Tibial nerve (tissue), 4 donors: ENCODE data around the gene PLPP1. TPM values are rescaled to one million over a fixed set of nuclear protein-coding genes. Genes with fewer than 3 reads are reported as not detected.

Experiments used
- DNase-seq, 2 donors: peaks; one replicate each; pipeline ENCODE4 v3.0.0-alpha.2; 2019; ENCODE audit warnings: low spot score in 2 of 2
- H3K27ac ChIP-seq, 4 donors: fragments of 200-600 bp; sonication (generic) in 3 of 4; one replicate each; pipeline ENCODE4 v1.5.1; 2017 to 2019; ENCODE audit warnings: mild to moderate bottlenecking in 1 of 4
- H3K27me3 ChIP-seq, 2 donors: fragments of 200-600 bp; sonication (generic) in 1 of 2; one replicate each; pipeline versions ENCODE4 v1.5.1 to v1.6.0; 2017 to 2019
- H3K36me3 ChIP-seq, 3 donors: fragments of 200-600 bp; sonication (generic); one replicate each; pipeline ENCODE4 v1.5.1; 2018 to 2019
- H3K4me1 ChIP-seq, 4 donors: fragments of 200-600 bp; sonication (generic) in 3 of 4; one replicate each; pipeline ENCODE4 v1.5.1; 2017 to 2019
- H3K4me3 ChIP-seq, 4 donors: fragments of 200-600 bp; sonication (generic) in 3 of 4; one replicate each; pipeline ENCODE4 v1.5.1; 2017 to 2019; ENCODE audit warnings: mild to moderate bottlenecking in 1 of 4, moderate library complexity in 1 of 4
- H3K9me3 ChIP-seq, 4 donors: fragments of 200-600 bp; sonication (generic) in 3 of 4; one replicate each; pipeline ENCODE4 v1.5.1; 2017 to 2019
- CTCF ChIP-seq, 5 experiments: fragments of 200-600 bp in 3 of 5; fragments of 450-650 bp in 2 of 5; sonication (generic) in 3 of 5; IDR thresholded peaks; one replicate each; pipeline ENCODE4 v1.5.1; 2016 to 2019; ENCODE audit warnings: antibody characterized with exemption in 5 of 5, mild to moderate bottlenecking in 3 of 5, moderate library complexity in 2 of 5
- EP300 ChIP-seq, 2 donors: sonication (generic); formaldehyde crosslinking; IDR thresholded peaks; one replicate each; pipeline ENCODE4 v1.6.1; 2017; ENCODE audit warnings: antibody characterized with exemption in 2 of 2, mild to moderate bottlenecking in 1 of 2
- POLR2A ChIP-seq, 2 donors: fragments of 450-650 bp; IDR thresholded peaks; one replicate each; pipeline ENCODE4 v1.6.1; 2017; ENCODE audit warnings: antibody characterized with exemption in 2 of 2, mild to moderate bottlenecking in 2 of 2, moderate library complexity in 2 of 2
- WGBS, 2 donors: methylation state at CpG; one replicate each; pipeline ENCODE4 v1.1.5; 2018; 5-methylcytosine and 5-hydroxymethylcytosine counted together
- total RNA-seq, 4 donors: library from RNA; depleted of rRNA; stranded (reverse); fragments of >200 nt; gene quantifications; one replicate each; pipeline ENCODE4 v1.1.0, GENCODE V29; 2016

PLPP1 gene
- total RNA-seq, 4 donors from 2014 or later = 380 to 568 (median 427) TPM

- 72 to 88% methylated on average over 3 of the region's 3 CpGs for WGBS, 2 donors
- no peak overlapping the region for H3K4me3 ChIP-seq
- peaks cover 0 to 8% (median 0%) of the 10 kb centered on the region in 3 donors for H3K36me3 ChIP-seq
- no peaks in the 10 kb centered on the region for H3K9me3 ChIP-seq
- TF ChIP-seq CTCF (IDR thresholded peaks at IDR 0.05) = no peak
- no peaks in the 10 kb centered on the region for H3K27me3 ChIP-seq
- DNase-seq = no peak
- peaks cover 0 to 5% (median 0%) of the 10 kb centered on the region in 4 donors for H3K4me1 ChIP-seq
- H3K27ac ChIP-seq = no peak overlapping the region
Measured at GRCh38 chr5:55483885-55484284, 50.9 kb downstream of the PLPP1 start.

GRCh38 chr5:55481293-55481855 lies 53.4 kb downstream of the PLPP1 start:
- Histone ChIP-seq H3K27ac (no peak overlapping the region), H3K27me3 (no peaks in the 10 kb centered on the region), H3K4me3 (no peak overlapping the region), H3K36me3 (peaks cover 0 to 5% (median 0%) of the 10 kb centered on the region in 3 donors), H3K4me1 (peaks cover 0 to 5% (median 2%) of the 10 kb centered on the region in 4 donors), H3K9me3 (no peaks in the 10 kb centered on the region)
- 64 to 81% methylated on average over 3 of the region's 3 CpGs for WGBS, 2 donors
- TF ChIP-seq EP300 (IDR thresholded peaks at IDR 0.05) (no peak), CTCF (IDR thresholded peaks at IDR 0.05) (no peak), POLR2A (IDR thresholded peaks at IDR 0.05) (no peak)
- no peak for DNase-seq

GRCh38 chr5:55480781-55481180 lies 54.0 kb downstream of the PLPP1 start:
- H3K4me1 ChIP-seq = peaks cover 0 to 5% (median 2%) of the 10 kb centered on the region in 4 donors
- no peak for TF ChIP-seq CTCF (IDR thresholded peaks at IDR 0.05)
- TF ChIP-seq POLR2A (IDR thresholded peaks at IDR 0.05) = no peak
- no peak for TF ChIP-seq EP300 (IDR thresholded peaks at IDR 0.05)
- no peak overlapping the region for H3K27ac ChIP-seq
- H3K9me3 ChIP-seq = no peaks in the 10 kb centered on the region
- H3K4me3 ChIP-seq = no peak overlapping the region
- no peaks in the 10 kb centered on the region for H3K27me3 ChIP-seq
- WGBS, 2 donors = 89 to 92% methylated on average over 3 of the region's 3 CpGs
- no peak for DNase-seq
- H3K36me3 ChIP-seq = no peaks in the 10 kb centered on the region

- TF ChIP-seq POLR2A (IDR thresholded peaks at IDR 0.05) (no peak), CTCF (IDR thresholded peaks at IDR 0.05) (no peak), EP300 (IDR thresholded peaks at IDR 0.05) (no peak)
- no peak overlapping the region for H3K27ac ChIP-seq
- peaks cover 0 to 14% (median 3%) of the 10 kb centered on the region in 4 donors for H3K4me1 ChIP-seq
- H3K9me3 ChIP-seq = no peaks in the 10 kb centered on the region
- DNase-seq = no peak
- peaks cover 0 to 4% (median 0%) of the 10 kb centered on the region in 3 donors for H3K36me3 ChIP-seq
- 63 to 65% methylated on average over 1 of the region's 1 CpG for WGBS, 2 donors
- H3K27me3 ChIP-seq = no peaks in the 10 kb centered on the region
- no peak overlapping the region for H3K4me3 ChIP-seq
Measured at GRCh38 chr5:55472642-55473041, 62.1 kb downstream of the PLPP1 start.

GRCh38 chr5:55471468-55471867 lies 63.3 kb downstream of the PLPP1 start:
- Histone ChIP-seq H3K4me1 (peaks cover 0 to 11% (median 3%) of the 10 kb centered on the region in 4 donors), H3K4me3 (no peak overlapping the region), H3K9me3 (no peaks in the 10 kb centered on the region), H3K36me3 (peaks cover 0 to 5% (median 0%) of the 10 kb centered on the region in 3 donors), H3K27me3 (no peaks in the 10 kb centered on the region), H3K27ac (no peak overlapping the region)
- WGBS, 2 donors = 86 to 90% methylated on average over 1 of the region's 1 CpG
- TF ChIP-seq CTCF (IDR thresholded peaks at IDR 0.05) (no peak), EP300 (IDR thresholded peaks at IDR 0.05) (no peak)
- DNase-seq = no peak
